GM21786 (cell line): ENCODE measurements around the gene PID1.
"Not testable (repeated sequence)": the region's sequence is repeated elsewhere in the genome, so short reads cannot be mapped to it uniquely, and the experiment has no call there.

Experiments used
- ATAC-seq: cut with Tn5 transposase; IDR thresholded peaks from one replicate; pipeline ENCODE4 v1.9.1; 2021; ENCODE audit not compliant: unreplicated experiment

PID1 gene

GRCh38 chr2:229083606-229084340 lies 187.3 kb downstream of the PID1 start:
- no peak for ATAC-seq

- no peak for ATAC-seq
These were observed 189.7 kb downstream of the PID1 start for GRCh38 chr2:229081411-229081810.

GRCh38 chr2:229080172-229080571 lies 190.9 kb downstream of the PID1 start:
- no peak for ATAC-seq

DNA sequence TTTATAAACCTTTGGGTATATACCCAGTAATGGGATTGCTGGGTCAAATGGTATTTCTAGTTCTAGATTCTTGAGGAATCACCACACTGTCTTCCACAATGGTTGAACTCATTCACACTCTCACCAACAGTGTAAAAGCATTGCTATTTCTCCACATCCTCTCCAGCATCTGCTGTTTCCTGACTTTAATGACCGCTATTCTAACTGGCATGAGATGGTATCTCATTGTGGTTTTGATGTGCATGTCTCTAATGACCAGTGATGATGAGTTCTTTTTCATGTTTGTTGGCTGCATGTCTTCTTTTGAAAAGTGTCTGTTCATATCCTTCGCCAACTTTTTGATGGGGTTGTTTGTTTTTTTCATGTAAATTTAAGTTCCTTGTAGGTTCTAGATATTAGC lies 194.2 kb downstream of the PID1 start:
- ATAC-seq = not testable (repeated sequence)

DNA sequence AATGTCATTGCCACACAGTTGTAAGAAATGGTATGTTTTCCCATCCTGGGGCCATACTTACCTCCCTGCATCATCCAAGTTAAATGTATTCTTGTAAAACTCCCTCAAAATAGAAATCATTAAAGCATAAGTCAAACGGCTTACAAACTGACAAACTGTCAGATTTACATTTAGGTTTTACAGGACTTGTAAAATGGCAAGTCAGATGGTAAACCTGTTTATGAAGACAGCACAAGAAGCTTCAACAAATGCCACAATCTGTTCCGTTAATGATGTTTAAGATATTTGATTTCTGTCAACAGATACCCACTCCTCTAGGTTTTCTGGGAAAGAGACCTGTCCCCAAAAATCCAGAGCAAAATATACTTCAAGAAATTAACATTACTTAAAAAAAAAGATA lies 197.2 kb downstream of the PID1 start:
- ATAC-seq = no peak

GRCh38 chr2:229071292-229071976 lies 199.7 kb downstream of the PID1 start:
- no peak for ATAC-seq

- no peak for ATAC-seq
These were observed 204.9 kb downstream of the PID1 start for GRCh38 chr2:229066121-229066715.

GRCh38 chr2:229064749-229065148 lies 206.3 kb downstream of the PID1 start:
- no peak for ATAC-seq

GRCh38 chr2:229060147-229060546 lies 210.9 kb downstream of the PID1 start:
- no peak for ATAC-seq

GRCh38 chr2:229059331-229060033 lies 211.6 kb downstream of the PID1 start:
- ATAC-seq = no peak

GRCh38 chr2:229057976-229058553 lies 213.0 kb downstream of the PID1 start:
- ATAC-seq = no peak

GRCh38 chr2:229054311-229054710 lies 216.8 kb downstream of the PID1 start:
- ATAC-seq = no peak

DNA sequence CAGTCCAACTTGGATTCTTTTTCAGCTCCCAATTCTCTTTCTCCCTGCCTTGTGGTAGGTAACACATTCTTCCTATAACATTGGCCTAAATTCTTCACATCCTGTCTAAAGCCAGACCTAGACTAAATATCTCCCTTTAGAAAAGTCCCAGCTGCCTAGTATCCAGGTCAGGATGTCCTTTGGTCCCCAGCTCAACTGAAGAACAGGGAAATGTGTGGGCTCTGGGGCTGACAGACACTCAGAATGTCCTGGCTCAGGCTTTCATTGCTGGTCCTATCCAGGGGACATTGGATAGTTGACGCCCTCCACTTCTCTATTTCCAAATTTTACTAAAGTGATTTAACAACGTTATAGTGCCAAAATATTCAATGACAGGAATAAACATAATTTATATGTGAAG lies 219.3 kb downstream of the PID1 start:
- no peak for ATAC-seq

GRCh38 chr2:229050133-229050532 lies 221.0 kb downstream of the PID1 start:
- ATAC-seq = no peak

DNA sequence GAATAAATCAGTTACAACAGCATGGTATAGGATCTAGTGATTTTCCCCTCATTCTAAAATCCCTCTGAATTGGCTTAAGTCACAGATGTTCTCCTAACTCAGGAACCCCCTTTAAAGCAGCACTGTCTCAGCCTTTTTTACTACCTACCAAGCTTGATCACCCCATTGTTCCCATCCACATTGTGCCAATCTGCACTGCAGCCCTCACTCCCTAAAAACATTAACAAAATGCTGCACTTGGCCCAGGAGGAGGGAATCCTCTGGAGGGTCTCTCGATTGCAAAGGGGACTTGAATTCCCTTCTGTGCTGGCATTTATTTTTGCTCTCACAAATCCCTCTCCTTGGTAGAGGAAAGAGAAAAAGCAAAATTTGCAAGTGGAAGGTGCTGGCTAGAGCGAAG lies 223.0 kb downstream of the PID1 start:
- no peak for ATAC-seq

- no peak for ATAC-seq
These were observed 225.4 kb downstream of the PID1 start for GRCh38 chr2:229045671-229046070.

DNA sequence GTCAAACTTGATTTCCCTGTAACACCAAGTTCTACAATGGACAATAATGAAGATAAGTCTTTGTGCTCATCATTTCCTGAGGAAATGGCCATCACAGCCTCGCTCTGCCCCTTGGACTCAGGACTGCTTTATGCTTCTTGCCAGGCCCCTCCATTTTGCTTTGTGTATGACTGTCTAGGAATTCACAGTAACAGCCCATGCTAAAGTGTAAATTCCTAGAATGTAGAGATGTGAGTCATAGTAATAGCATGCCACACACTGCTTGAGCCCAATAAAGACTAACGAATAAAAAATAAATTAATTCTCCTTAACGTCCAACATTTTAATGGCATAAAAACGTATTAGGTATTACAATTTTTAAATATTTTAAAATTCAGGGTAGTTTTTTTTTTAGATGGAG lies 226.5 kb downstream of the PID1 start:
- no peak for ATAC-seq

GRCh38 chr2:229043681-229044080 lies 227.4 kb downstream of the PID1 start:
- ATAC-seq = no peak

DNA sequence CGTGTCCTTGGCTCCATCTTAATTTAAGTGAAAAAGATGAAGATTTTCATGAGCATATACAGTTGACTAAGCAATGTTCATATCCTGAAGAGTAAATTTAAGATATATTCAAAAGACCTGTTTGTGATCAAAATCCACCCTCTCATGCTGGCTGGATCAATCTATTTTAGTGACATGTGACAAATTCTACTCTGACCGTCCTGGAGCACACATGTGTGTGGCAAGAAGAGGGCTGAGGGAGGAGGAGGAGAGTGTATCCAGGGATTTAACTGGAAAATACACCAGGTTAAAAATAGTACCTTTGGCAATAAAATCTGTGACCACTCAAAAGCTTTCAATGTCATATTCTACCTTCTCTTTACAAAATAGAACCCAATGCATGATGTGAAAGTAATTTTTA lies 228.7 kb downstream of the PID1 start:
- ATAC-seq = no peak

DNA sequence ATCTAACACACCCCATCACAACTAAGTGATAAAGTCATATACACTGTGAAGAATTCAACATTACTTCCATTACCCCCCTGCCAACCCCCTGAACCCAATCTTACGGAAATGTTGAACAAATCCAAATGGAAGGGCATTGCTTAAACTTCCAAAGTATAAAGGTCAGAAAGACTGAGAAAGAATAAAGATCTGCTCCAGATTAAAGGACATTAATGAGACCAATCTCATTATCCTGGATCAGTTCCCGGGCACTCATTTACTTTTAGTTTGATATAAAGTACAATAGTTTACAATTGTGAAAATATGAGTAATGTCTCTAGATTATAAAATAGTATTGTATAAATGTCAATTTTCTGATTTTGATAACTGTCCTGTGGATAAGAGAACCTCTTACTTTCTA lies 229.4 kb downstream of the PID1 start:
- ATAC-seq = no peak

DNA sequence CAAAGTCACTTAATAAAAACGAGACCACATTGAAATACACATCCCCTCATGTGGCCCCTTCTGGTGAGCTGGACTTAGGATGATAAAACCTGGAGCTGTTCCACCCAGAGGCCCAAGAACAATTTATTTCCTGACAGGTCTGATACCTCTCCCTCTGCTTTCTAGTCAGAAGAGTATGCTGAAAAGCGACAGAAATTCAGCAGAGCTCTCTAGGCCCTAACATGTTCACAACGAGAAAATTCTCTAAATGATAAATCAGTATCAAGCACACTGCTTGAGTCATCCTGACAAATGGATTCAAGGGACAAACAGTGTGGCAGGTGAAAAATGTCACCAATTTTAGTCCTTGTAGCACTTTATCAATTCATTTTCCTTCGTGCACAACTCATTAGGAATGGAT lies 233.5 kb downstream of the PID1 start:
- no peak for ATAC-seq
